HepG2 (cell line): ENCODE data around the gene TEC. TPM values are rescaled to one million over a fixed set of nuclear protein-coding genes. Genes with fewer than 3 reads are reported as not detected.

Experiments
- FOSL2 ChIP-seq: sonication (generic); formaldehyde crosslinking; IDR thresholded peaks from 2 replicates; pipeline ENCODE4 v1.4.0; 2020; ENCODE audit warnings: missing genetic modification reagents
- GPN1 ChIP-seq: sonication (generic); formaldehyde crosslinking; IDR thresholded peaks from 2 replicates; pipeline ENCODE4 v1.5.1; 2020; ENCODE audit warnings: missing genetic modification reagents, borderline replicate concordance
- HDAC6 ChIP-seq: fragments of 200-600 bp; sonication (generic); IDR thresholded peaks from 2 replicates; pipeline ENCODE4 v1.7.0; 2017; ENCODE audit warnings: mild to moderate bottlenecking, antibody characterized with exemption, low read length, low read depth
- PRPF4 ChIP-seq: fragments of 200-400 bp; formaldehyde crosslinking; IDR thresholded peaks from 2 replicates; pipeline ENCODE4 v1.6.1; 2016; ENCODE audit warnings: low read length, low read depth; ENCODE audit not compliant: poor library complexity, severe bottlenecking
- RFXANK ChIP-seq: IDR thresholded peaks from 2 replicates; pipeline ENCODE4 v1.6.1; 2016
- RNF2 ChIP-seq: fragments of 450-650 bp; conservative IDR thresholded peaks from 2 replicates; pipeline ENCODE4 v1.6.1; 2016; ENCODE audit warnings: low read depth
- RXRA ChIP-seq: sonication (generic); formaldehyde crosslinking; IDR thresholded peaks from 2 replicates; pipeline ENCODE4 v1.5.1; 2020; ENCODE audit warnings: missing genetic modification reagents
- TCF7L2 ChIP-seq: IDR thresholded peaks from 2 replicates; pipeline ENCODE4 v1.6.1; 2011; ENCODE audit warnings: mild to moderate bottlenecking, low read depth, low read length, moderate library complexity
- ZFP36 ChIP-seq: fragments of 150-350 bp; IDR thresholded peaks from 2 replicates; pipeline ENCODE4 v1.6.1; 2018; ENCODE audit warnings: borderline replicate concordance, low read length, low read depth; ENCODE audit not compliant: partially characterized antibody
- ZNF230 ChIP-seq: sonication (generic); formaldehyde crosslinking; IDR thresholded peaks from 2 replicates; pipeline ENCODE4 v1.4.0; 2020; ENCODE audit warnings: mild to moderate bottlenecking, missing genetic modification reagents
- ZNF350 ChIP-seq: sonication (generic); formaldehyde crosslinking; IDR thresholded peaks from 2 replicates; pipeline ENCODE4 v1.4.0; 2020; ENCODE audit warnings: mild to moderate bottlenecking, low read depth, missing genetic modification reagents, borderline replicate concordance
- ZNF501 ChIP-seq: sonication (generic); formaldehyde crosslinking; IDR thresholded peaks from 2 replicates; pipeline ENCODE4 v1.5.1; 2020; ENCODE audit warnings: mild to moderate bottlenecking, moderate library complexity, missing genetic modification reagents
- ZNF510 ChIP-seq: sonication (generic); formaldehyde crosslinking; IDR thresholded peaks from 2 replicates; pipeline ENCODE4 v1.4.0; 2020; ENCODE audit warnings: low read depth, mild to moderate bottlenecking, missing genetic modification reagents
- ZNF556 ChIP-seq: sonication (generic); formaldehyde crosslinking; IDR thresholded peaks from 2 replicates; pipeline ENCODE4 v1.4.0; 2020; ENCODE audit warnings: mild to moderate bottlenecking, missing genetic modification reagents, borderline replicate concordance
- ZNF598 ChIP-seq: sonication (generic); formaldehyde crosslinking; IDR thresholded peaks from 2 replicates; pipeline ENCODE4 v1.5.1; 2020; ENCODE audit warnings: mild to moderate bottlenecking, missing genetic modification reagents, borderline replicate concordance
- ZNF766 ChIP-seq: sonication (generic); formaldehyde crosslinking; IDR thresholded peaks from 2 replicates; pipeline ENCODE4 v1.5.0; 2020; ENCODE audit warnings: missing genetic modification reagents, borderline replicate concordance
- ZNF777 ChIP-seq: sonication (generic); formaldehyde crosslinking; IDR thresholded peaks from 2 replicates; pipeline ENCODE4 v1.4.0; 2020; ENCODE audit warnings: missing genetic modification reagents
- polyA plus RNA-seq, 8 experiments: library from polyadenylated mRNA; depleted of rRNA in 3 of 8; stranded (reverse) in 7 of 8; unstranded in 1 of 8; fragments of >200 nt; fragmentation: Illumina TruSeq in 4 of 8; extraction: Trizol in 4 of 8; gene quantifications; 2 replicates each; pipeline versions ENCODE4 v1.2.1 to v1.2.3, GENCODE V29; 2011 to 2016; ENCODE audit warnings: low read depth in 4 of 8, missing spikeins in 1 of 8, mixed read lengths in 1 of 8; ENCODE audit not compliant: insufficient read depth in 1 of 8
- total RNA-seq, 5 experiments: library from RNA; depleted of rRNA; stranded (reverse); fragments of >200 nt; fragmentation: Illumina TruSeq; extraction: Trizol; gene quantifications; 2 replicates each; pipeline ENCODE4 v1.2.3, GENCODE V29; 2016; ENCODE audit warnings: low read depth in 1 of 5
- TF ChIP-seq, protein P1 (sequence below): sonication (generic); formaldehyde crosslinking; IDR thresholded peaks from 2 replicates; pipeline ENCODE4 v1.5.1; 2020; ENCODE audit warnings: missing genetic modification reagents, mild to moderate bottlenecking, borderline replicate concordance
- TF ChIP-seq, protein P2 (sequence below): sonication (generic); formaldehyde crosslinking; IDR thresholded peaks from 2 replicates; pipeline ENCODE4; 2020; ENCODE audit warnings: missing genetic modification reagents, mild to moderate bottlenecking, borderline replicate concordance
- TF ChIP-seq, protein P3 (sequence below): sonication (generic); formaldehyde crosslinking; IDR thresholded peaks from 2 replicates; pipeline ENCODE4 v1.8.1; 2023; ENCODE audit warnings: mild to moderate bottlenecking, inconsistent platforms, moderate library complexity, missing genetic modification reagents, borderline replicate concordance
- TF ChIP-seq, protein P4 (sequence below): sonication (generic); formaldehyde crosslinking; IDR thresholded peaks from 2 replicates; pipeline ENCODE4 v1.8.0; 2022; ENCODE audit warnings: missing genetic modification reagents, mild to moderate bottlenecking, moderate library complexity, borderline replicate concordance

Gene TEC
- total and polyA plus RNA-seq, 2 of the 13 experiments (the other 11 are each of a cell fraction or from before 2014, with no cell fraction given): 0.05 to 0.20 TPM

DNA sequence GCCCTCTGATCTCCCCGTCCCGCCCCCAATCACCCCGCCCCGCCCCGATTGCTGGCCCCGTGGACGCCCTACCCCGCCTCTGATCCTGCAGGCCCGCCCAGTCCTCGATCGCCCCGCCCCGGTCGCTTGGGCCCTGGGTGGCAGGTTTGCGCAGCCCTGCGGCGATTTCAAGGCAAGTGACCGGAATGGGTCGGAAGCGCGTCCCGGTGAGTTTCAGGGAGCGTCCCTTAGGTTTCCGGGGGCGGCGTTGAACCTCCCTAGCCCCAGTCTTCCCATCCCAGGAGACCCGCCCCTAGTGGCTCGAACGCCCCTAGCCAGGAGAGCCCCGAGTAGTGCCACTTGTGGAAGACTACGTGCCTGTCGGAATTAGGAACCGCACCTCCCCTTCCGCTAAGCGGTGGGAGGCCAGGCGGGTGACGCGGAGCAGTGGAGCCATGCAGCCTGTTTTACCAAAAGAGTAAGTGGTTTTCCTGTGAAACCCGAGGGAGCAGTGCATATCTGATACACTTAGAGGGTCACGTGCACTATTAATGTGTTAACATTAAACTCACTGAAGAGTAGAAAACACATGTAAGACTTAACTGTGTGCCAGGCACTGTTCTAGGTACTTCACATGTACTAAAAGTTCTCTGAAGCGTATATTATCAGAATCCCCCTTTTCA, 354 bp upstream of the TEC start (continued):
- TF ChIP-seq, protein P1, sequence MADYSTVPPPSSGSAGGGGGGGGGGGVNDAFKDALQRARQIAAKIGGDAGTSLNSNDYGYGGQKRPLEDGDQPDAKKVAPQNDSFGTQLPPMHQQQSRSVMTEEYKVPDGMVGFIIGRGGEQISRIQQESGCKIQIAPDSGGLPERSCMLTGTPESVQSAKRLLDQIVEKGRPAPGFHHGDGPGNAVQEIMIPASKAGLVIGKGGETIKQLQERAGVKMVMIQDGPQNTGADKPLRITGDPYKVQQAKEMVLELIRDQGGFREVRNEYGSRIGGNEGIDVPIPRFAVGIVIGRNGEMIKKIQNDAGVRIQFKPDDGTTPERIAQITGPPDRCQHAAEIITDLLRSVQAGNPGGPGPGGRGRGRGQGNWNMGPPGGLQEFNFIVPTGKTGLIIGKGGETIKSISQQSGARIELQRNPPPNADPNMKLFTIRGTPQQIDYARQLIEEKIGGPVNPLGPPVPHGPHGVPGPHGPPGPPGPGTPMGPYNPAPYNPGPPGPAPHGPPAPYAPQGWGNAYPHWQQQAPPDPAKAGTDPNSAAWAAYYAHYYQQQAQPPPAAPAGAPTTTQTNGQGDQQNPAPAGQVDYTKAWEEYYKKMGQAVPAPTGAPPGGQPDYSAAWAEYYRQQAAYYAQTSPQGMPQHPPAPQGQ: no peak
- TF ChIP-seq ZFP36 (no peak), FOSL2 (CRISPR knock-in tag) (no peak), ZNF501 (0 out of 2 replicates have a peak, but pooled peaks have one; percentile 39), ZNF230 (CRISPR knock-in tag) (no peak), PRPF4 (no peak), TCF7L2 (no peak), RFXANK (no peak), RXRA (CRISPR knock-in tag) (0 out of 2 replicates have a peak, but pooled peaks have one; percentile 16), GPN1 (CRISPR knock-in tag) (no peak), RNF2 (no peak), ZNF777 (CRISPR knock-in tag) (0 out of 2 replicates have a peak, but pooled peaks have one; percentile 17), ZNF510 (0 out of 2 replicates have a peak, but pooled peaks have one; percentile 64), ZNF598 (CRISPR knock-in tag) (no peak), ZNF766 (CRISPR knock-in tag) (0 out of 2 replicates have a peak, but pooled peaks have one; percentile 26), ZNF350 (CRISPR knock-in tag) (no peak), HDAC6 (no peak), ZNF556 (CRISPR knock-in tag) (peak; percentile 50; the same call in 1 of the 2 replicates)
- TF ChIP-seq, protein P2, sequence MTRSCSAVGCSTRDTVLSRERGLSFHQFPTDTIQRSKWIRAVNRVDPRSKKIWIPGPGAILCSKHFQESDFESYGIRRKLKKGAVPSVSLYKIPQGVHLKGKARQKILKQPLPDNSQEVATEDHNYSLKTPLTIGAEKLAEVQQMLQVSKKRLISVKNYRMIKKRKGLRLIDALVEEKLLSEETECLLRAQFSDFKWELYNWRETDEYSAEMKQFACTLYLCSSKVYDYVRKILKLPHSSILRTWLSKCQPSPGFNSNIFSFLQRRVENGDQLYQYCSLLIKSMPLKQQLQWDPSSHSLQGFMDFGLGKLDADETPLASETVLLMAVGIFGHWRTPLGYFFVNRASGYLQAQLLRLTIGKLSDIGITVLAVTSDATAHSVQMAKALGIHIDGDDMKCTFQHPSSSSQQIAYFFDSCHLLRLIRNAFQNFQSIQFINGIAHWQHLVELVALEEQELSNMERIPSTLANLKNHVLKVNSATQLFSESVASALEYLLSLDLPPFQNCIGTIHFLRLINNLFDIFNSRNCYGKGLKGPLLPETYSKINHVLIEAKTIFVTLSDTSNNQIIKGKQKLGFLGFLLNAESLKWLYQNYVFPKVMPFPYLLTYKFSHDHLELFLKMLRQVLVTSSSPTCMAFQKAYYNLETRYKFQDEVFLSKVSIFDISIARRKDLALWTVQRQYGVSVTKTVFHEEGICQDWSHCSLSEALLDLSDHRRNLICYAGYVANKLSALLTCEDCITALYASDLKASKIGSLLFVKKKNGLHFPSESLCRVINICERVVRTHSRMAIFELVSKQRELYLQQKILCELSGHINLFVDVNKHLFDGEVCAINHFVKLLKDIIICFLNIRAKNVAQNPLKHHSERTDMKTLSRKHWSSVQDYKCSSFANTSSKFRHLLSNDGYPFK (CRISPR knock-in tag): 0 out of 2 replicates have a peak, but pooled peaks have one; percentile 21
- TF ChIP-seq, protein P3, sequence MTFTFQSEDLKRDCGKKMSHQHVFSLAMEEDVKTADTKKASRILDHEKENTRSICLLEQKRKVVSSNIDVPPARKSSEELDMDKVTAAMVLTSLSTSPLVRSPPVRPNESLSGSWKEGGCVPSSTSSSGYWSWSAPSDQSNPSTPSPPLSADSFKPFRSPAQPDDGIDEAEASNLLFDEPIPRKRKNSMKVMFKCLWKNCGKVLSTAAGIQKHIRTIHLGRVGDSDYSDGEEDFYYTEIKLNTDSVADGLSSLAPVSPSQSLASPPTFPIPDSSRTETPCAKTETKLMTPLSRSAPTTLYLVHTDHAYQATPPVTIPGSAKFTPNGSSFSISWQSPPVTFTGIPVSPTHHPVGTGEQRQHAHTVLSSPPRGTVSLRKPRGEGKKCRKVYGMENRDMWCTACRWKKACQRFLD (CRISPR knock-in tag): 0 out of 2 replicates have a peak, but pooled peaks have one; percentile 37
- TF ChIP-seq, protein P4, sequence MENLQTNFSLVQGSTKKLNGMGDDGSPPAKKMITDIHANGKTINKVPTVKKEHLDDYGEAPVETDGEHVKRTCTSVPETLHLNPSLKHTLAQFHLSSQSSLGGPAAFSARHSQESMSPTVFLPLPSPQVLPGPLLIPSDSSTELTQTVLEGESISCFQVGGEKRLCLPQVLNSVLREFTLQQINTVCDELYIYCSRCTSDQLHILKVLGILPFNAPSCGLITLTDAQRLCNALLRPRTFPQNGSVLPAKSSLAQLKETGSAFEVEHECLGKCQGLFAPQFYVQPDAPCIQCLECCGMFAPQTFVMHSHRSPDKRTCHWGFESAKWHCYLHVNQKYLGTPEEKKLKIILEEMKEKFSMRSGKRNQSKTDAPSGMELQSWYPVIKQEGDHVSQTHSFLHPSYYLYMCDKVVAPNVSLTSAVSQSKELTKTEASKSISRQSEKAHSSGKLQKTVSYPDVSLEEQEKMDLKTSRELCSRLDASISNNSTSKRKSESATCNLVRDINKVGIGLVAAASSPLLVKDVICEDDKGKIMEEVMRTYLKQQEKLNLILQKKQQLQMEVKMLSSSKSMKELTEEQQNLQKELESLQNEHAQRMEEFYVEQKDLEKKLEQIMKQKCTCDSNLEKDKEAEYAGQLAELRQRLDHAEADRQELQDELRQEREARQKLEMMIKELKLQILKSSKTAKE: no peak
